Measurements from ENCODE around the gene RIOX2. TPM values are rescaled to one million over a fixed set of nuclear protein-coding genes. Genes with fewer than 3 reads are reported as not detected.

Gene RIOX2
- total RNA-seq, 1 donor from 2014 or later: 9.5 TPM

GRCh38 chr3:97975466-97975865 is 3.2 kb upstream of the RIOX2 start:
- intact Hi-C loops (cut with micrococcal nuclease): no loop called here
- H3K4me3 ChIP-seq: no peak overlapping the region
- peak; percentile 31 for TF ChIP-seq CTCF (IDR thresholded peaks at IDR 0.05; ENCODE audit: borderline replicate concordance)
- H3K4me1 ChIP-seq: peaks cover 24% of the 10 kb centered on the region
- no peaks in the 10 kb centered on the region for H3K27me3 ChIP-seq (ENCODE audit: low read depth)
- no peak for DNase-seq
- H3K36me3 ChIP-seq: no peaks in the 10 kb centered on the region
- no peak overlapping the region for H3K27ac ChIP-seq (replicated peaks)
- no peaks in the 10 kb centered on the region for H3K9me3 ChIP-seq (replicated peaks)

GRCh38 chr3:97974996-97975395 is 2.8 kb upstream of the RIOX2 start:
- Histone ChIP-seq H3K4me3 (no peak overlapping the region), H3K4me1 (peaks cover 25% of the 10 kb centered on the region), H3K27me3 (ENCODE audit: low read depth) (no peaks in the 10 kb centered on the region), H3K9me3 (replicated peaks) (no peaks in the 10 kb centered on the region), H3K36me3 (no peaks in the 10 kb centered on the region), H3K27ac (replicated peaks) (no peak overlapping the region)
- intact Hi-C loops (cut with micrococcal nuclease): no loop called here
- no peak for TF ChIP-seq CTCF (IDR thresholded peaks at IDR 0.05; ENCODE audit: borderline replicate concordance)
- no peak for DNase-seq

GRCh38 chr3:97972976-97973375 is 745 bp upstream of the RIOX2 start:
- DNase-seq: no peak
- Histone ChIP-seq H3K27me3 (ENCODE audit: low read depth) (no peaks in the 10 kb centered on the region), H3K36me3 (no peaks in the 10 kb centered on the region), H3K4me3 (peak overlapping the region; percentile 79), H3K27ac (replicated peaks) (peak overlapping the region; percentile 86), H3K4me1 (peaks cover 25% of the 10 kb centered on the region), H3K9me3 (replicated peaks) (no peaks in the 10 kb centered on the region)
- no peak for TF ChIP-seq CTCF (IDR thresholded peaks at IDR 0.05; ENCODE audit: borderline replicate concordance)
- intact Hi-C loops (cut with micrococcal nuclease): no loop called here

- no peaks in the 10 kb centered on the region for H3K27me3 ChIP-seq (ENCODE audit: low read depth)
- TF ChIP-seq CTCF (IDR thresholded peaks at IDR 0.05; ENCODE audit: borderline replicate concordance): no peak
- H3K27ac ChIP-seq (replicated peaks): peak overlapping the region; percentile 86
- H3K4me1 ChIP-seq: peaks cover 34% of the 10 kb centered on the region
- no peak for DNase-seq
- peak overlapping the region; percentile 79 for H3K4me3 ChIP-seq
- intact Hi-C loops (cut with micrococcal nuclease): no loop called here
- no peaks in the 10 kb centered on the region for H3K36me3 ChIP-seq
- H3K9me3 ChIP-seq (replicated peaks): no peaks in the 10 kb centered on the region
These were observed 1.1 kb downstream of the RIOX2 start for GRCh38 chr3:97970956-97971620.

- no peaks in the 10 kb centered on the region for H3K36me3 ChIP-seq
- intact Hi-C loops (cut with micrococcal nuclease): no loop called here
- peak overlapping the region; percentile 86 for H3K27ac ChIP-seq (replicated peaks)
- H3K4me3 ChIP-seq: no peak overlapping the region
- peaks cover 38% of the 10 kb centered on the region for H3K4me1 ChIP-seq
- DNase-seq: no peak
- no peaks in the 10 kb centered on the region for H3K9me3 ChIP-seq (replicated peaks)
- no peak for TF ChIP-seq CTCF (IDR thresholded peaks at IDR 0.05; ENCODE audit: borderline replicate concordance)
- H3K27me3 ChIP-seq (ENCODE audit: low read depth): no peaks in the 10 kb centered on the region
These were observed 2.1 kb downstream of the RIOX2 start for GRCh38 chr3:97970156-97970555.

Measured in left ventricle myocardium inferior (tissue), 1 donor.